T-cell (primary cell): ENCODE data around the gene SETBP1. TPM values are rescaled to one million over a fixed set of nuclear protein-coding genes. Genes with fewer than 3 reads are reported as not detected.

Experiments used
- ATAC-seq, 4 experiments: fragments of 200-7000 bp in 3 of 4; fragments of 150-1000 bp in 1 of 4; cut with Tn5 transposase; replicated peaks in 1 of 4; 1 replicate in 3 of 4; 2 replicates in 1 of 4; pipeline ENCODE4 v1.10.0; 2021; ENCODE audit warnings: moderate library complexity in 3 of 4, mild to moderate bottlenecking in 2 of 4, moderate number of reproducible peaks in 1 of 4
- CTCF ChIA-PET, 2 donors: fragments of 300-600 bp; sonication (Branson Sonifier 250); formaldehyde crosslinking; loops; one replicate each; lab custom pipeline; 2022; ENCODE audit warnings: antibody characterized with exemption in 2 of 2; lab: Charles Lee
- POLR2A ChIA-PET, 2 donors: fragments of 300-600 bp; sonication (Branson Sonifier 250); formaldehyde crosslinking; loops; one replicate each; lab custom pipeline; 2022; ENCODE audit warnings: antibody characterized with exemption in 2 of 2; lab: Charles Lee
- DNase-seq, 35 experiments: peaks; one replicate each; pipeline versions ENCODE4 v3.0.0 to v3.0.0-alpha.2; 2013 to 2023
- H3K27ac ChIP-seq: one replicate; pipeline ENCODE4 v1.5.1; 2013; ENCODE audit warnings: low read length
- H3K27me3 ChIP-seq, 2 experiments: replicated peaks in 1 of 2; 1 replicate in 1 of 2; 2 replicates in 1 of 2; pipeline versions ENCODE4 v1.6.1 to v1.7.0; 2013; ENCODE audit warnings: low read length in 1 of 2, mixed read lengths in 1 of 2; ENCODE audit not compliant: control insufficient read depth in 2 of 2, insufficient read depth in 2 of 2; ENCODE audit errors: extremely low read depth in 1 of 2
- H3K36me3 ChIP-seq, 2 donors: 1 replicate in 1 of 2; 2 replicates in 1 of 2; pipeline versions ENCODE4 v1.6.1 to v1.7.0; 2013; ENCODE audit warnings: low read length in 1 of 2; ENCODE audit not compliant: control insufficient read depth in 2 of 2, insufficient read depth in 1 of 2; ENCODE audit errors: extremely low read depth in 1 of 2
- H3K4me1 ChIP-seq, 2 experiments: 1 replicate in 1 of 2; 2 replicates in 1 of 2; pipeline versions ENCODE4 v1.6.1 to v1.7.0; 2013; ENCODE audit warnings: low read length in 2 of 2, mixed read lengths in 1 of 2; ENCODE audit not compliant: insufficient read depth in 2 of 2, control insufficient read depth in 1 of 2; ENCODE audit errors: extremely low read depth in 1 of 2
- H3K4me3 ChIP-seq, 2 donors: 1 replicate in 1 of 2; 2 replicates in 1 of 2; pipeline versions ENCODE4 v1.5.1 to v1.7.0; 2013; ENCODE audit warnings: mild to moderate bottlenecking in 2 of 2, low read length in 1 of 2, moderate library complexity in 1 of 2; ENCODE audit not compliant: control insufficient read depth in 1 of 2; ENCODE audit errors: extremely low read depth in 1 of 2
- H3K9me3 ChIP-seq: 2 replicates; pipeline ENCODE4 v1.7.0; 2013
- H3K27ac Mint-ChIP-seq, 2 donors: one replicate each; pipeline ENCODE4 v1.8.0; 2020 to 2021; ENCODE audit warnings: mild to moderate bottlenecking in 2 of 2, mixed read lengths in 2 of 2
- H3K27me3 Mint-ChIP-seq, 2 donors: one replicate each; pipeline ENCODE4 v1.8.0; 2021 to 2022; ENCODE audit warnings: mixed read lengths in 2 of 2
- H3K36me3 Mint-ChIP-seq: one replicate; pipeline ENCODE4 v1.8.0; 2021; ENCODE audit warnings: mixed read lengths
- H3K4me1 Mint-ChIP-seq, 3 donors: one replicate each; pipeline ENCODE4 v1.8.0; 2020 to 2022; ENCODE audit warnings: mixed read lengths in 3 of 3, mild to moderate bottlenecking in 1 of 3
- H3K4me3 Mint-ChIP-seq, 3 donors: one replicate each; pipeline ENCODE4 v1.8.0; 2020 to 2022; ENCODE audit warnings: mild to moderate bottlenecking in 3 of 3, mixed read lengths in 3 of 3, moderate library complexity in 3 of 3
- H3K9me3 Mint-ChIP-seq, 3 donors: one replicate each; pipeline ENCODE4 v1.8.0; 2020 to 2022; ENCODE audit warnings: mixed read lengths in 3 of 3
- WGBS: methylation state at CpG from one replicate; pipeline ENCODE4 v1.1.5; 2013; ENCODE audit warnings: missing lambda C conversion rate; ENCODE audit not compliant: insufficient coverage; 5-methylcytosine and 5-hydroxymethylcytosine counted together
- total RNA-seq, 35 experiments: library from RNA in 6 of 35; stranded (reverse) in 6 of 35; fragments of 120-200 nt in 1 of 35; gene quantifications; one replicate each; pipeline versions ENCODE4 v1.2.1 to v1.2.4 and lab custom pipeline; 2013 to 2026

SETBP1 gene
- total RNA-seq, 5 donors from 2014 or later (not counting 1 experiment from before 2014, with no cell fraction given): 1.6 to 5.7 (median 3.2) TPM

- ATAC-seq: no peak
- 100% methylated on average over 1 of the region's 2 CpGs for WGBS
- Histone ChIP-seq H3K4me1 (no peaks in the 10 kb centered on the region), H3K27ac (no peak overlapping the region), H3K4me3 (no peak overlapping the region), H3K36me3 (no peaks in the 10 kb centered on the region), H3K27me3 (no peaks in the 10 kb centered on the region), H3K9me3 (no peaks in the 10 kb centered on the region)
- no peak overlapping the region for H3K27ac Mint-ChIP-seq
- ChIA-PET POLR2A (no interaction called here), CTCF (no interaction called here)
- DNase-seq: no peak
- no peaks in the 10 kb centered on the region for H3K9me3 Mint-ChIP-seq
- H3K27me3 Mint-ChIP-seq: peaks cover 0 to 3% of the 10 kb centered on the region in 2 donors
- no peaks in the 10 kb centered on the region for H3K36me3 Mint-ChIP-seq
- no peaks in the 10 kb centered on the region for H3K4me1 Mint-ChIP-seq
- H3K4me3 Mint-ChIP-seq: no peak overlapping the region
These were observed 279.9 kb downstream of the SETBP1 start for GRCh38 chr18:44960580-44960979.

- no peak overlapping the region for H3K4me3 ChIP-seq
- Mint-ChIP-seq H3K9me3 (no peaks in the 10 kb centered on the region), H3K4me1 (no peaks in the 10 kb centered on the region), H3K27me3 (peaks cover 0 to 3% of the 10 kb centered on the region in 2 donors), H3K36me3 (no peaks in the 10 kb centered on the region), H3K27ac (no peak overlapping the region), H3K4me3 (no peak overlapping the region)
- H3K36me3 ChIP-seq: no peaks in the 10 kb centered on the region
- no peaks in the 10 kb centered on the region for H3K27me3 ChIP-seq
- 100% methylated on average over 1 of the region's 3 CpGs for WGBS
- POLR2A ChIA-PET: no interaction called here
- H3K4me1 ChIP-seq: no peaks in the 10 kb centered on the region
- H3K27ac ChIP-seq: no peak overlapping the region
- CTCF ChIA-PET: interaction anchor here in 1 of 2 donors (0.5 kb wide), 1 partner anchor 249 kb away, joined by 15 read pairs; no protein-coding TSS in a partner anchor
- ATAC-seq (no peak), DNase-seq (no peak)
- H3K9me3 ChIP-seq: no peaks in the 10 kb centered on the region
These were observed 280.8 kb downstream of the SETBP1 start for GRCh38 chr18:44961288-44961995.

- Histone ChIP-seq H3K27me3 (no peaks in the 10 kb centered on the region), H3K9me3 (no peaks in the 10 kb centered on the region), H3K4me1 (no peaks in the 10 kb centered on the region), H3K36me3 (no peaks in the 10 kb centered on the region), H3K27ac (no peak overlapping the region), H3K4me3 (no peak overlapping the region)
- ChIA-PET POLR2A (no interaction called here), CTCF (no interaction called here)
- no peak overlapping the region for H3K27ac Mint-ChIP-seq
- peaks cover 0 to 4% of the 10 kb centered on the region in 2 donors for H3K27me3 Mint-ChIP-seq
- ATAC-seq: no peak
- no peaks in the 10 kb centered on the region for H3K36me3 Mint-ChIP-seq
- 64% methylated on average over 1 of the region's 1 CpG for WGBS
- DNase-seq: no peak
- H3K4me1 Mint-ChIP-seq: no peaks in the 10 kb centered on the region
- no peaks in the 10 kb centered on the region for H3K9me3 Mint-ChIP-seq
- no peak overlapping the region for H3K4me3 Mint-ChIP-seq
These were observed 286.9 kb downstream of the SETBP1 start for GRCh38 chr18:44967599-44967998.

- Mint-ChIP-seq H3K9me3 (no peaks in the 10 kb centered on the region), H3K27me3 (peaks cover 3 to 4% of the 10 kb centered on the region in 2 donors), H3K36me3 (no peaks in the 10 kb centered on the region), H3K4me3 (no peak overlapping the region), H3K4me1 (no peaks in the 10 kb centered on the region), H3K27ac (no peak overlapping the region)
- ChIA-PET CTCF (no interaction called here), POLR2A (no interaction called here)
- DNase-seq (no peak), ATAC-seq (no peak)
- no peaks in the 10 kb centered on the region for H3K9me3 ChIP-seq
- no peaks in the 10 kb centered on the region for H3K36me3 ChIP-seq
- H3K4me3 ChIP-seq: no peak overlapping the region
- no peaks in the 10 kb centered on the region for H3K4me1 ChIP-seq
- no peak overlapping the region for H3K27ac ChIP-seq
- WGBS: no CpG with 5 or more reads among the region's 2 CpGs
- no peaks in the 10 kb centered on the region for H3K27me3 ChIP-seq
These were observed 287.6 kb downstream of the SETBP1 start for GRCh38 chr18:44968336-44968735.

GRCh38 chr18:44969214-44969795 is 288.6 kb downstream of the SETBP1 start:
- H3K27me3 ChIP-seq: no peaks in the 10 kb centered on the region
- no peak for DNase-seq
- H3K4me3 Mint-ChIP-seq: no peak overlapping the region
- no peaks in the 10 kb centered on the region for H3K36me3 Mint-ChIP-seq
- H3K9me3 Mint-ChIP-seq: no peaks in the 10 kb centered on the region
- H3K27ac Mint-ChIP-seq: no peak overlapping the region
- H3K4me3 ChIP-seq: no peak overlapping the region
- no peak overlapping the region for H3K27ac ChIP-seq
- ATAC-seq: no peak
- H3K4me1 Mint-ChIP-seq: no peaks in the 10 kb centered on the region
- POLR2A ChIA-PET: no interaction called here
- H3K9me3 ChIP-seq: no peaks in the 10 kb centered on the region
- no peaks in the 10 kb centered on the region for H3K36me3 ChIP-seq
- H3K27me3 Mint-ChIP-seq: peaks cover 4 to 6% of the 10 kb centered on the region in 2 donors
- H3K4me1 ChIP-seq: no peaks in the 10 kb centered on the region
- WGBS: no CpG with 5 or more reads among the region's 5 CpGs
- CTCF ChIA-PET: no interaction called here

GRCh38 chr18:44973282-44973681 is 292.6 kb downstream of the SETBP1 start:
- CTCF ChIA-PET: no interaction called here
- peaks cover 0 to 6% of the 10 kb centered on the region in 2 donors for H3K27me3 Mint-ChIP-seq
- POLR2A ChIA-PET: no interaction called here

More at GRCh38 chr18:44973282-44973681, 292.6 kb downstream of the SETBP1 start:
- ATAC-seq (no peak), DNase-seq (peak in 2 of 35 experiments; percentile 4 to 18)
- Histone ChIP-seq H3K36me3 (no peaks in the 10 kb centered on the region), H3K27ac (no peak overlapping the region), H3K4me3 (no peak overlapping the region), H3K4me1 (no peaks in the 10 kb centered on the region), H3K27me3 (no peaks in the 10 kb centered on the region), H3K9me3 (no peaks in the 10 kb centered on the region)
- H3K4me3 Mint-ChIP-seq: no peak overlapping the region
- 79% methylated on average over 2 of the region's 2 CpGs for WGBS
- no peaks in the 10 kb centered on the region for H3K9me3 Mint-ChIP-seq
- H3K36me3 Mint-ChIP-seq: no peaks in the 10 kb centered on the region
- H3K27ac Mint-ChIP-seq: no peak overlapping the region
- H3K4me1 Mint-ChIP-seq: no peaks in the 10 kb centered on the region
